SK-N-SH (cell line): ENCODE data around the gene NRF1. TPM values are rescaled to one million over a fixed set of nuclear protein-coding genes. Genes with fewer than 3 reads are reported as not detected.

Source experiments
- CTCF ChIA-PET: fragments of 300-600, 350-600 bp; formaldehyde crosslinking; extraction: SDS; loops from one replicate; lab custom pipeline; 2021; lab: Yijun Ruan, JAX
- POLR2A ChIA-PET: fragments of 350-600 bp; sonication (Branson Sonifier 250); formaldehyde crosslinking; extraction: SDS; loops from one replicate; lab custom pipeline; 2020; ENCODE audit warnings: antibody characterized with exemption, inconsistent platforms; lab: Yijun Ruan, JAX
- DNase-seq: peaks from one replicate; pipeline ENCODE4 v3.0.0; 2012
- H2AFZ ChIP-seq: fragments of 200-600 bp; sonication (generic); 2 replicates; pipeline ENCODE4 v1.8.1; 2016; ENCODE audit warnings: antibody characterized with exemption, mild to moderate bottlenecking, low read depth
- H3F3A ChIP-seq: fragments of 200-600 bp; sonication (generic); replicated peaks from 2 replicates; pipeline ENCODE3; 2016; ENCODE audit warnings: antibody characterized with exemption, mild to moderate bottlenecking; ENCODE audit not compliant: insufficient read depth
- H3K27ac ChIP-seq, 2 experiments: fragments of 200-500 bp in 1 of 2; fragments of 200-600 bp in 1 of 2; sonication (Bioruptor generic) in 1 of 2; sonication (generic), shearing (Covaris generic) in 1 of 2; 2 replicates each; pipeline versions ENCODE4 v1.5.1 to v1.6.1; 2014 to 2016; ENCODE audit warnings: low read depth in 2 of 2, inconsistent platforms in 1 of 2, low read length in 1 of 2, mild to moderate bottlenecking in 1 of 2, mixed read lengths in 1 of 2
- H3K27me3 ChIP-seq: fragments of 200-600 bp; sonication (generic), shearing (Covaris generic); 2 replicates; pipeline ENCODE4 v1.6.1; 2016; ENCODE audit warnings: mixed run types; ENCODE audit not compliant: insufficient read depth
- H3K36me3 ChIP-seq, 2 experiments: fragments of 200-500 bp in 1 of 2; fragments of 200-600 bp in 1 of 2; sonication (Bioruptor generic) in 1 of 2; sonication (generic) in 1 of 2; replicated peaks in 1 of 2; 2 replicates each; pipeline versions ENCODE3 to v1.5.1; 2014 to 2016; ENCODE audit warnings: low read length in 1 of 2, mild to moderate bottlenecking in 1 of 2; ENCODE audit not compliant: insufficient read depth in 2 of 2, control insufficient read depth in 1 of 2
- H3K4me1 ChIP-seq, 2 experiments: fragments of 200-500 bp in 1 of 2; fragments of 200-600 bp in 1 of 2; sonication (Bioruptor generic) in 1 of 2; sonication (generic), shearing (Covaris generic) in 1 of 2; 2 replicates each; pipeline versions ENCODE4 v1.5.1 to v1.6.1; 2014 to 2016; ENCODE audit warnings: low read depth in 1 of 2, low read length in 1 of 2, mixed run types in 1 of 2; ENCODE audit not compliant: insufficient read depth in 2 of 2, control insufficient read depth in 1 of 2
- H3K4me2 ChIP-seq: fragments of 200-600 bp; sonication (generic), shearing (Covaris generic); 2 replicates; pipeline ENCODE4 v1.6.1; 2017; ENCODE audit warnings: mixed run types
- H3K4me3 ChIP-seq, 2 experiments: fragments of 200-500 bp in 1 of 2; fragments of 200-600 bp in 1 of 2; sonication (Bioruptor generic) in 1 of 2; sonication (generic), shearing (Covaris generic) in 1 of 2; 2 replicates each; pipeline versions ENCODE4 v1.5.1 to v1.8.1; 2014 to 2016; ENCODE audit warnings: low read depth in 2 of 2, inconsistent platforms in 1 of 2, low read length in 1 of 2, mild to moderate bottlenecking in 1 of 2, mixed read lengths in 1 of 2, moderate library complexity in 1 of 2
- H3K79me2 ChIP-seq: fragments of 200-600 bp; sonication (generic); 2 replicates; pipeline ENCODE4 v1.8.1; 2017; ENCODE audit warnings: mild to moderate bottlenecking; ENCODE audit not compliant: insufficient read depth
- H3K9ac ChIP-seq: fragments of 200-600 bp; sonication (generic); 2 replicates; pipeline ENCODE4 v1.6.1; 2017; ENCODE audit warnings: mixed run types
- H3K9me2 ChIP-seq: fragments of 200-600 bp; sonication (generic); 2 replicates; pipeline ENCODE4 v1.6.1; 2017; ENCODE audit warnings: mixed run types
- H3K9me3 ChIP-seq: fragments of 200-600 bp; sonication (generic); 2 replicates; pipeline ENCODE4 v1.6.1; 2017; ENCODE audit warnings: mixed run types, mild to moderate bottlenecking, moderate library complexity
- H4K20me1 ChIP-seq: fragments of 200-600 bp; sonication (generic); 2 replicates; pipeline ENCODE4 v1.6.1; 2017; ENCODE audit warnings: mild to moderate bottlenecking, mixed run types; ENCODE audit not compliant: insufficient read depth
- CTCF ChIP-seq: fragments of 200-600 bp; sonication (generic); IDR thresholded peaks from 2 replicates; pipeline ENCODE4 v1.6.1; 2017; ENCODE audit warnings: antibody characterized with exemption, mild to moderate bottlenecking, moderate library complexity
- EP300 ChIP-seq, 2 experiments: IDR thresholded peaks; 2 replicates each; pipeline versions ENCODE4 v1.4.0 to v1.6.1; 2012; ENCODE audit warnings: borderline replicate concordance in 1 of 2, low read depth in 1 of 2, low read length in 1 of 2
- EZH2phosphoT487 ChIP-seq: fragments of 200-600 bp; sonication (generic); IDR thresholded peaks from 2 replicates; pipeline ENCODE4 v1.6.1; 2017; ENCODE audit warnings: low read depth, mixed run types, mild to moderate bottlenecking, antibody characterized with exemption, moderate library complexity, borderline replicate concordance
- FOXJ3 ChIP-seq: sonication (generic); formaldehyde crosslinking; IDR thresholded peaks from 2 replicates; pipeline ENCODE4 v1.5.1; 2020; ENCODE audit warnings: mild to moderate bottlenecking, missing genetic modification reagents
- FOXM1 ChIP-seq: IDR thresholded peaks from 2 replicates; pipeline ENCODE4 v1.4.0; 2012; ENCODE audit warnings: low read depth, mild to moderate bottlenecking
- JUND ChIP-seq: IDR thresholded peaks from 2 replicates; pipeline ENCODE4 v1.4.0; 2012
- MXI1 ChIP-seq: IDR thresholded peaks from 2 replicates; pipeline ENCODE4 v1.6.1; 2012; ENCODE audit warnings: mild to moderate bottlenecking, low read depth, low read length, improper control_type of control experiment
- NRF1 ChIP-seq: IDR thresholded peaks from 2 replicates; pipeline ENCODE4 v1.6.1; 2012; ENCODE audit warnings: low read depth, mild to moderate bottlenecking, low read length
- PBX3 ChIP-seq: IDR thresholded peaks from 2 replicates; pipeline ENCODE4; 2012
- POLR2AphosphoS5 ChIP-seq: IDR thresholded peaks from 2 replicates; pipeline ENCODE4 v1.6.1; 2012; ENCODE audit warnings: low read depth, low read length
- RCOR1 ChIP-seq: fragments of 150-350 bp; IDR thresholded peaks from 2 replicates; pipeline ENCODE4 v1.6.1; 2017; ENCODE audit warnings: antibody characterized with exemption, low read length
- REST ChIP-seq: IDR thresholded peaks from 2 replicates; pipeline ENCODE4 v1.6.1; 2012; ENCODE audit warnings: mild to moderate bottlenecking, low read depth, low read length, moderate library complexity
- RFX5 ChIP-seq: IDR thresholded peaks from 2 replicates; pipeline ENCODE4 v1.6.1; 2012; ENCODE audit warnings: mild to moderate bottlenecking, improper control_type of control experiment, low read length
- RXRA ChIP-seq: IDR thresholded peaks from 2 replicates; pipeline ENCODE4 v1.4.0; 2012; ENCODE audit warnings: low read depth, mild to moderate bottlenecking, borderline replicate concordance
- SIN3A ChIP-seq: IDR thresholded peaks from 2 replicates; pipeline ENCODE4 v1.6.1; 2012; ENCODE audit warnings: low read depth, mild to moderate bottlenecking, low read length, moderate library complexity, borderline replicate concordance
- SMC3 ChIP-seq: IDR thresholded peaks from 2 replicates; pipeline ENCODE4 v1.6.1; 2012; ENCODE audit warnings: low read depth, low read length, improper control_type of control experiment
- TCF12 ChIP-seq: IDR thresholded peaks from 2 replicates; pipeline ENCODE4 v1.4.0; 2012
- TEAD4 ChIP-seq: IDR thresholded peaks from 2 replicates; pipeline ENCODE4 v1.4.0; 2012; ENCODE audit warnings: mild to moderate bottlenecking, borderline replicate concordance; ENCODE audit not compliant: insufficient read depth
- USF1 ChIP-seq: IDR thresholded peaks from 2 replicates; pipeline ENCODE4 v1.4.0; 2012; ENCODE audit warnings: low read depth, borderline replicate concordance
- WGBS: methylation state at CpG from one replicate; pipeline ENCODE4 v1.1.6; 2017; ENCODE audit warnings: low lambda C conversion rate; 5-methylcytosine and 5-hydroxymethylcytosine counted together
- polyA plus RNA-seq, 3 experiments: library from polyadenylated mRNA; depleted of rRNA; stranded (reverse); fragments of >200 nt; gene quantifications; 2 replicates each; pipeline ENCODE4 v1.2.3, GENCODE V29; 2012

Gene NRF1
- polyA plus RNA-seq, 1 of the 3 experiments (the other 2 are of a cell fraction), result 10.9 TPM

GRCh38 chr7:129773328-129773731 is 161.8 kb downstream of the NRF1 start (continued):
- TF ChIP-seq REST, result no peak
- TF ChIP-seq EZH2phosphoT487, result no peak
- TF ChIP-seq FOXM1, result no peak

GRCh38 chr7:129773871-129774270 is 162.4 kb downstream of the NRF1 start:
- Histone ChIP-seq H3K27ac (no peak overlapping the region), H3F3A (no peaks in the 10 kb centered on the region), H4K20me1 (peaks cover 23% of the 10 kb centered on the region; the same call in 1 of the 2 replicates), H3K27me3 (no peaks in the 10 kb centered on the region), H3K9me3 (no peaks in the 10 kb centered on the region), H3K9ac (no peak overlapping the region), H3K4me3 (no peak overlapping the region), H3K79me2 (peaks cover 17% of the 10 kb centered on the region; the same call in 1 of the 2 replicates), H3K9me2 (no peaks in the 10 kb centered on the region), H2AFZ (no peak overlapping the region), H3K36me3 (no peaks in the 10 kb centered on the region), H3K4me1 (peaks cover 0 to 7% of the 10 kb centered on the region in 2 experiments; a peak in 1 of 4 replicates), H3K4me2 (no peak overlapping the region)
- 83% methylated on average over 3 of the region's 3 CpGs for WGBS
- ChIA-PET POLR2A (interaction anchor here (1.7 kb wide), 1 partner anchor 27 kb away, joined by 5 read pairs; no protein-coding TSS in a partner anchor), CTCF (interaction anchor here (1.0 to 2.6 kb wide), 8 partner anchors 12 to 109 kb away, joined by 3 to 15 read pairs (median 4); no protein-coding TSS in a partner anchor)
- no peak for DNase-seq
- TF ChIP-seq JUND, result no peak
- no peak for TF ChIP-seq POLR2AphosphoS5
- TF ChIP-seq EZH2phosphoT487, result no peak
- no peak for TF ChIP-seq TEAD4
- TF ChIP-seq FOXJ3 (CRISPR knock-in tag), result no peak
- no peak for TF ChIP-seq NRF1
- TF ChIP-seq SIN3A, result no peak
- TF ChIP-seq RXRA, result no peak
- TF ChIP-seq EP300 (IDR thresholded peaks at IDR 0.05; ENCODE audit: borderline replicate concordance in 1 of 2, low read depth in 1 of 2, low read length in 1 of 2), result no peak
- TF ChIP-seq, all 33 proteins: peak for 0

- DNase-seq, result peak; percentile 67
- no peak for TF ChIP-seq TEAD4
- no peak for TF ChIP-seq PBX3
- no peak for TF ChIP-seq SMC3
- TF ChIP-seq RFX5, result no peak
- TF ChIP-seq TCF12, result no peak
- TF ChIP-seq CTCF, result no peak
- no peak for TF ChIP-seq USF1
- no peak for TF ChIP-seq RCOR1
- no peak for TF ChIP-seq MXI1
Measured at GRCh38 chr7:129774359-129774758, 162.8 kb downstream of the NRF1 start.

More at GRCh38 chr7:129774359-129774758, 162.8 kb downstream of the NRF1 start:
- Histone ChIP-seq H3F3A (no peaks in the 10 kb centered on the region), H3K9ac (no peak overlapping the region), H3K27me3 (peaks cover 3% of the 10 kb centered on the region; the same call in 1 of the 2 replicates), H3K9me2 (no peaks in the 10 kb centered on the region), H3K4me3 (no peak overlapping the region), H3K9me3 (no peaks in the 10 kb centered on the region), H3K4me2 (no peak overlapping the region), H3K27ac (no peak overlapping the region), H3K4me1 (peaks cover 0 to 7% of the 10 kb centered on the region in 2 experiments; a peak in 1 of 4 replicates), H4K20me1 (peaks cover 24% of the 10 kb centered on the region; the same call in 1 of the 2 replicates), H3K79me2 (peaks cover 18% of the 10 kb centered on the region; the same call in 1 of the 2 replicates), H3K36me3 (no peaks in the 10 kb centered on the region), H2AFZ (no peak overlapping the region)
- POLR2A ChIA-PET, result interaction anchor here (1.7 kb wide), 1 partner anchor 27 kb away, joined by 5 read pairs; no protein-coding TSS in a partner anchor
- CTCF ChIA-PET, result interaction anchor here (1.0 to 2.6 kb wide), 5 partner anchors 12 to 110 kb away, joined by 3 to 15 read pairs (median 4); no protein-coding TSS in a partner anchor
- WGBS, result 94% methylated on average over 5 of the region's 11 CpGs
